ENCODE results near the gene NOS1AP.

- TF ChIP-seq CTCF (conservative IDR thresholded peaks at IDR 0.05) (no peak), ZFX (IDR thresholded peaks at IDR 0.05) (no peak)
These were observed 103.0 kb downstream of the NOS1AP start for GRCh38 chr1:162172311-162173102.

Measured in C4-2B (cell line).